Astrocyte of the spinal cord (primary cell): ENCODE data around the gene KLF1.

Source experiments
- DNase-seq: peaks from one replicate; pipeline ENCODE4 v3.0.0; 2011; ENCODE audit warnings: low read depth, low spot score
- H3K4me3 ChIP-seq: 2 replicates; pipeline ENCODE4 v1.5.1; 2011; ENCODE audit warnings: low read depth, mild to moderate bottlenecking, low read length, moderate library complexity
- CTCF ChIP-seq: IDR thresholded peaks from 2 replicates; pipeline ENCODE4 v1.5.1; 2012; ENCODE audit warnings: low read depth, mild to moderate bottlenecking, low read length, inconsistent platforms
- in situ Hi-C: cut with HindIII; loops from 2 replicates; pipeline ENCODE4 v1.10.0; 2017; ENCODE audit warnings: low sequenced_read_pairs

The KLF1 gene

GRCh38 chr19:12886969-12887747, at the start of gene KLF1:
Gene KLF1 (minus strand): TSS chr19:12887201. CDS start chr19:12887140, 61 bp downstream.
- in situ Hi-C loops, result no loop called here
- no peak within 1 kb of the TSS for H3K4me3 ChIP-seq
- no peak for TF ChIP-seq CTCF
- DNase-seq, result no peak

- in situ Hi-C loops, result no loop called here
- H3K4me3 ChIP-seq, result no peak overlapping the region
- no peak for DNase-seq
- TF ChIP-seq CTCF, result no peak
Measured at GRCh38 chr19:12936582-12936981, 49.6 kb upstream of the KLF1 start.

- DNase-seq, result no peak
- H3K4me3 ChIP-seq, result no peak overlapping the region
- TF ChIP-seq CTCF, result no peak
- in situ Hi-C loops, result no loop called here
Measured at GRCh38 chr19:12935071-12935470, 48.1 kb upstream of the KLF1 start.

- in situ Hi-C loops, result no loop called here
- TF ChIP-seq CTCF, result no peak
- peak within 1 kb of the TSS; percentile 96 for H3K4me3 ChIP-seq
- DNase-seq, result peak; percentile 90
Measured at GRCh38 chr19:12933287-12934072, 46.5 kb upstream of the KLF1 start, which contains the start of gene FARSA. Gene FARSA (minus strand): TSS chr19:12933711. CDS start chr19:12933696, 15 bp downstream.

GRCh38 chr19:12932392-12933286, 45.6 kb upstream of the KLF1 start:
- H3K4me3 ChIP-seq, result peak overlapping the region; percentile 96
- in situ Hi-C loops, result no loop called here
- TF ChIP-seq CTCF, result no peak
- DNase-seq, result no peak
